ENCODE measurements around the gene LAMTOR5.
A peak's percentile ranks its signal among the peaks of the same experiment; 100 is the strongest.

- TF ChIP-seq CTCF (conservative IDR thresholded peaks at IDR 0.05; ENCODE audit: low read length) (0 out of 2 replicates have a peak, but pooled peaks have one; percentile 19), EZH2phosphoT487 (IDR thresholded peaks at IDR 0.05; ENCODE audit: borderline replicate concordance, low read depth, low read length) (no peak)
Observed at GRCh38 chr1:110455151-110455550, 47.7 kb upstream of the LAMTOR5 start.
